Measurements from ENCODE around the gene IGFL3. TPM values are rescaled to one million over a fixed set of nuclear protein-coding genes. Genes with fewer than 3 reads are reported as not detected.
"Not testable (repeated sequence)": the region's sequence is repeated elsewhere in the genome, so short reads cannot be mapped to it uniquely, and the experiment has no call there.

IGFL3 gene
- total RNA-seq, 1 experiment from 2014 or later: not detected

- H4K8ac ChIP-seq (replicated peaks; ENCODE audit: insufficient read length, low read depth, low read length); H2BK5ac ChIP-seq (ENCODE audit: insufficient read length, low read length); H3K4me3 Mint-ChIP-seq; H2BK15ac ChIP-seq (ENCODE audit: low read depth, low read length); H3K27ac Mint-ChIP-seq; H3K23ac ChIP-seq (ENCODE audit: insufficient read length, low read depth, low read length); H2AK5ac ChIP-seq (ENCODE audit: insufficient read length, low read length); H3K27me3 ChIP-seq (ENCODE audit: insufficient read depth, low read length); H4K20me1 ChIP-seq (ENCODE audit: control insufficient read depth, insufficient read depth, insufficient read length); H3K14ac ChIP-seq (ENCODE audit: insufficient read depth, low read length); H3K4me1 ChIP-seq (ENCODE audit: insufficient read depth, low read length); H4K5ac ChIP-seq (ENCODE audit: insufficient read length, low read depth, low read length); H2BK20ac ChIP-seq (ENCODE audit: low read depth, low read length, poor library complexity, severe bottlenecking); H3T11ph ChIP-seq (ENCODE audit: low read length); H2AFZ ChIP-seq (ENCODE audit: low read length); H3K79me1 ChIP-seq (ENCODE audit: insufficient read depth, low read depth, low read length, poor library complexity, severe bottlenecking); H3K23me2 ChIP-seq (ENCODE audit: insufficient read length, low read depth, low read length, poor library complexity, severe bottlenecking); H3K9ac ChIP-seq (ENCODE audit: extremely low read depth, insufficient read length, low read length); H3K4me2 ChIP-seq (ENCODE audit: insufficient read depth, insufficient read length, low read length); H3K27ac ChIP-seq (ENCODE audit: insufficient read length, low read depth, low read length); H3K56ac ChIP-seq (ENCODE audit: insufficient read length, low read depth, low read length); H4K91ac ChIP-seq (ENCODE audit: insufficient read length, low read depth, low read length); H3K36me3 Mint-ChIP-seq (ENCODE audit: insufficient read depth in 1 of 3, low read depth in 3 of 3); H3K4ac ChIP-seq (ENCODE audit: low read depth, low read length); H3K18ac ChIP-seq (ENCODE audit: insufficient read length, low read depth, low read length); H3K9me3 ChIP-seq (ENCODE audit: control insufficient read depth, low read depth, low read length); H2BK120ac ChIP-seq (ENCODE audit: low read depth, low read length, poor library complexity, severe bottlenecking); H2BK12ac ChIP-seq (ENCODE audit: insufficient read length, low read depth, low read length); H3K79me2 ChIP-seq (ENCODE audit: insufficient read depth, low read length); H3K9me3 Mint-ChIP-seq: not testable (repeated sequence)
- DNase-seq: peak; percentile 64
- peaks cover 9 to 14% of the 10 kb centered on the region in 2 experiments for H3K4me1 Mint-ChIP-seq
- TF ChIP-seq CTCF (conservative IDR thresholded peaks at IDR 0.05): peak; percentile 78
- no CpG with 5 or more reads among the region's 71 CpGs for WGBS (ENCODE audit: extremely low coverage, insufficient read length, low lambda C conversion rate)
- peaks cover 60% of the 10 kb centered on the region for H3K27me3 Mint-ChIP-seq (ENCODE audit: low read depth)
These were observed 45.7 kb downstream of the IGFL3 start for GRCh38 chr19:46078573-46079332.

Measured in H9 (cell line).